ENCODE results near the gene MAML2. TPM values are rescaled to one million over a fixed set of nuclear protein-coding genes. Genes with fewer than 3 reads are reported as not detected.

MAML2 gene
- polyA plus RNA-seq, 1 of the 3 experiments (the other 2 are of a cell fraction): 20.1 TPM

GRCh38 chr11:96264364-96264763, 78.6 kb downstream of the MAML2 start:
- H3K4me1 ChIP-seq (ENCODE audit: control insufficient read depth in 1 of 2, insufficient read depth in 2 of 2, low read depth in 1 of 2, low read length in 1 of 2): peaks cover 6 to 45% of the 10 kb centered on the region in 2 experiments
- peaks cover 39% of the 10 kb centered on the region for H3F3A ChIP-seq (replicated peaks; ENCODE audit: insufficient read depth)
- no peaks in the 10 kb centered on the region for H3K9me3 ChIP-seq
- no peak for DNase-seq
- no peaks in the 10 kb centered on the region for H3K27me3 ChIP-seq (ENCODE audit: insufficient read depth)
- no peaks in the 10 kb centered on the region for H3K9me2 ChIP-seq
- H3K4me2 ChIP-seq: peak overlapping the region; percentile 12; the same call in 1 of the 2 replicates
- TF ChIP-seq, protein P1, sequence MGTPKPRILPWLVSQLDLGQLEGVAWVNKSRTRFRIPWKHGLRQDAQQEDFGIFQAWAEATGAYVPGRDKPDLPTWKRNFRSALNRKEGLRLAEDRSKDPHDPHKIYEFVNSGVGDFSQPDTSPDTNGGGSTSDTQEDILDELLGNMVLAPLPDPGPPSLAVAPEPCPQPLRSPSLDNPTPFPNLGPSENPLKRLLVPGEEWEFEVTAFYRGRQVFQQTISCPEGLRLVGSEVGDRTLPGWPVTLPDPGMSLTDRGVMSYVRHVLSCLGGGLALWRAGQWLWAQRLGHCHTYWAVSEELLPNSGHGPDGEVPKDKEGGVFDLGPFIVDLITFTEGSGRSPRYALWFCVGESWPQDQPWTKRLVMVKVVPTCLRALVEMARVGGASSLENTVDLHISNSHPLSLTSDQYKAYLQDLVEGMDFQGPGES (IDR thresholded peaks at IDR 0.05; ENCODE audit: low read depth, low read length): no peak
- TF ChIP-seq FOSL2 (IDR thresholded peaks at IDR 0.05; ENCODE audit: borderline replicate concordance, low read depth): peak; percentile 54; the same call in 1 of the 2 replicates
- TF ChIP-seq MEF2A (IDR thresholded peaks at IDR 0.05; ENCODE audit: borderline replicate concordance, low read depth): peak; percentile 87; the same call in 1 of the 2 replicates
- TF ChIP-seq, protein P2, sequence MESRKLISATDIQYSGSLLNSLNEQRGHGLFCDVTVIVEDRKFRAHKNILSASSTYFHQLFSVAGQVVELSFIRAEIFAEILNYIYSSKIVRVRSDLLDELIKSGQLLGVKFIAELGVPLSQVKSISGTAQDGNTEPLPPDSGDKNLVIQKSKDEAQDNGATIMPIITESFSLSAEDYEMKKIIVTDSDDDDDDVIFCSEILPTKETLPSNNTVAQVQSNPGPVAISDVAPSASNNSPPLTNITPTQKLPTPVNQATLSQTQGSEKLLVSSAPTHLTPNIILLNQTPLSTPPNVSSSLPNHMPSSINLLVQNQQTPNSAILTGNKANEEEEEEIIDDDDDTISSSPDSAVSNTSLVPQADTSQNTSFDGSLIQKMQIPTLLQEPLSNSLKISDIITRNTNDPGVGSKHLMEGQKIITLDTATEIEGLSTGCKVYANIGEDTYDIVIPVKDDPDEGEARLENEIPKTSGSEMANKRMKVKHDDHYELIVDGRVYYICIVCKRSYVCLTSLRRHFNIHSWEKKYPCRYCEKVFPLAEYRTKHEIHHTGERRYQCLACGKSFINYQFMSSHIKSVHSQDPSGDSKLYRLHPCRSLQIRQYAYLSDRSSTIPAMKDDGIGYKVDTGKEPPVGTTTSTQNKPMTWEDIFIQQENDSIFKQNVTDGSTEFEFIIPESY (IDR thresholded peaks at IDR 0.05; ENCODE audit: borderline replicate concordance, low read depth): no peak
- peak; percentile 29; the same call in 1 of the 2 replicates for TF ChIP-seq RXRA (IDR thresholded peaks at IDR 0.05; ENCODE audit: borderline replicate concordance, low read depth)
- TF ChIP-seq NFIC (IDR thresholded peaks at IDR 0.05; ENCODE audit: borderline replicate concordance): peak; percentile 37; the same call in 1 of the 2 replicates
- TF ChIP-seq, protein P3, sequence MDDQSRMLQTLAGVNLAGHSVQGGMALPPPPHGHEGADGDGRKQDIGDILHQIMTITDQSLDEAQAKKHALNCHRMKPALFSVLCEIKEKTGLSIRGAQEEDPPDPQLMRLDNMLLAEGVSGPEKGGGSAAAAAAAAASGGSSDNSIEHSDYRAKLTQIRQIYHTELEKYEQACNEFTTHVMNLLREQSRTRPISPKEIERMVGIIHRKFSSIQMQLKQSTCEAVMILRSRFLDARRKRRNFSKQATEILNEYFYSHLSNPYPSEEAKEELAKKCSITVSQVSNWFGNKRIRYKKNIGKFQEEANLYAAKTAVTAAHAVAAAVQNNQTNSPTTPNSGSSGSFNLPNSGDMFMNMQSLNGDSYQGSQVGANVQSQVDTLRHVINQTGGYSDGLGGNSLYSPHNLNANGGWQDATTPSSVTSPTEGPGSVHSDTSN (IDR thresholded peaks at IDR 0.05): peak; percentile 77
- TF ChIP-seq USF1 (IDR thresholded peaks at IDR 0.05; ENCODE audit: borderline replicate concordance, low read depth): no peak
- TF ChIP-seq EP300 (IDR thresholded peaks at IDR 0.05; ENCODE audit: borderline replicate concordance in 1 of 2, low read depth in 1 of 2, low read length in 1 of 2): peak in 1 of 2 experiments; percentile 43; a peak in 1 of 4 replicates
- TF ChIP-seq JUND (IDR thresholded peaks at IDR 0.05): peak; percentile 51
- TF ChIP-seq TCF12 (IDR thresholded peaks at IDR 0.05): peak; percentile 77
- no peak overlapping the region for H3K4me3 ChIP-seq (ENCODE audit: low read depth in 2 of 2, low read length in 1 of 2)
- peaks cover 0 to 5% of the 10 kb centered on the region in 2 experiments for H3K36me3 ChIP-seq (replicated peaks in 1 of 2; ENCODE audit: control insufficient read depth in 1 of 2, insufficient read depth in 2 of 2, low read length in 1 of 2)
- no peak overlapping the region for H2AFZ ChIP-seq (ENCODE audit: low read depth)
- H4K20me1 ChIP-seq (ENCODE audit: insufficient read depth): no peaks in the 10 kb centered on the region
- peak overlapping the region; percentile 67 to 79 for H3K27ac ChIP-seq (ENCODE audit: low read depth in 2 of 2, low read length in 1 of 2)
- ChIA-PET CTCF (interaction anchor here (0.9 to 2.2 kb wide), 2 partner anchors 22 to 79 kb away, joined by 3 to 5 read pairs; partner anchors contain the start of gene MAML2), POLR2A (no interaction called here)
- H3K9ac ChIP-seq: no peak overlapping the region
- 27% methylated on average over 4 of the region's 4 CpGs for WGBS (ENCODE audit: low lambda C conversion rate)
- peaks cover 94% of the 10 kb centered on the region for H3K79me2 ChIP-seq (ENCODE audit: insufficient read depth)

DNA sequence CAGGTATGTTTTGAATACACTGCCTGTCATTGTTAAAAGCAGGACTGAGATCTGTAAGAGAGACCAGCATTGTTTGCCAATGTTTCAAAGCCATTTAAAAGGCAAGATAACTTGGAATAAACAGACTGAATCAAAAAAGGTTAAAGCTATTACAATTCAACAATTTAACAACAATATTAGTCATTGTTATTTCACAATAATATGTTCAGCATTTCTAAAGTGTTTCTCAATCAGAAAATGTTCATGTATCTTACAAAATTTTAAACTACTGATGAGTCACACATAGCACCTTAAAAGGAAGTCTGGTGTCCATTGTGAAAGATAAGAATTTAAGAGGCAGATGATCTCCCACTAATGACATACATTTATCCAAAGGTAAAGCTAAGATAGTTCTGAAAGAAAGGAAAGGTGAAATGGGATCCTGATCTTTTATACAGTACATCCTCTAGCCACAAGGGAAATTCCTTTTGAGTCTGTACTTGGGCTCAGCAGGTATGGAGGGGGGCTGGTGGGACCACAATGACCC, 79.7 kb downstream of the MAML2 start:
- peaks cover 93% of the 10 kb centered on the region for H3K79me2 ChIP-seq (ENCODE audit: insufficient read depth)
- H3K4me1 ChIP-seq (ENCODE audit: control insufficient read depth in 1 of 2, insufficient read depth in 2 of 2, low read depth in 1 of 2, low read length in 1 of 2): peaks cover 9 to 56% of the 10 kb centered on the region in 2 experiments
- POLR2A ChIA-PET: no interaction called here
- CTCF ChIA-PET: interaction anchor here (2.2 kb wide), 1 partner anchor 80 kb away, joined by 5 read pairs; the partner anchor contains the start of gene MAML2
- H4K20me1 ChIP-seq (ENCODE audit: insufficient read depth): no peaks in the 10 kb centered on the region
- H3K9ac ChIP-seq: no peak overlapping the region
- DNase-seq: no peak
- H3K4me2 ChIP-seq: 0 out of 2 replicates have a peak overlapping the region, but pooled peaks have one; percentile 17
- peaks cover 41% of the 10 kb centered on the region for H3F3A ChIP-seq (replicated peaks; ENCODE audit: insufficient read depth)
- no peak overlapping the region for H3K4me3 ChIP-seq (ENCODE audit: low read depth in 2 of 2, low read length in 1 of 2)
- H3K36me3 ChIP-seq (replicated peaks in 1 of 2; ENCODE audit: control insufficient read depth in 1 of 2, insufficient read depth in 2 of 2, low read length in 1 of 2): peaks cover 0 to 5% of the 10 kb centered on the region in 2 experiments
- no peaks in the 10 kb centered on the region for H3K27me3 ChIP-seq (ENCODE audit: insufficient read depth)
- TF ChIP-seq EP300 (IDR thresholded peaks at IDR 0.05; ENCODE audit: borderline replicate concordance in 1 of 2, low read depth in 1 of 2, low read length in 1 of 2): peak in 1 of 2 experiments; percentile 22; a peak in 1 of 4 replicates
- no peak for TF ChIP-seq RFX5 (IDR thresholded peaks at IDR 0.05; ENCODE audit: low read length)
- no peak for TF ChIP-seq NRF1 (IDR thresholded peaks at IDR 0.05; ENCODE audit: low read depth, low read length)
- TF ChIP-seq JUND (IDR thresholded peaks at IDR 0.05): peak; percentile 32; the same call in 1 of the 2 replicates
- peak; percentile 66; the same call in 1 of the 2 replicates for TF ChIP-seq FOSL2 (IDR thresholded peaks at IDR 0.05; ENCODE audit: borderline replicate concordance, low read depth)
- peak overlapping the region; percentile 67 to 79 for H3K27ac ChIP-seq (ENCODE audit: low read depth in 2 of 2, low read length in 1 of 2)
- H3K9me2 ChIP-seq: no peaks in the 10 kb centered on the region
- H2AFZ ChIP-seq (ENCODE audit: low read depth): no peak overlapping the region
- no peaks in the 10 kb centered on the region for H3K9me3 ChIP-seq

Data from SK-N-SH (cell line).